Upper lobe of right lung (tissue), 1 donor: ENCODE measurements around the gene WNT2. TPM values are rescaled to one million over a fixed set of nuclear protein-coding genes. Genes with fewer than 3 reads are reported as not detected.

ENCODE experiments used
- ATAC-seq: fragments of 200-7000 bp; cut with Tn5 transposase; one replicate; pipeline ENCODE4 v1.9.1; 2020; ENCODE audit warnings: mild to moderate bottlenecking, moderate library complexity
- DNase-seq: peaks from one replicate; pipeline ENCODE4 v3.0.0-alpha.2; 2020
- H3K27ac ChIP-seq: fragments of 200-600 bp; one replicate; pipeline ENCODE4 v1.8.0; 2022
- H3K27me3 ChIP-seq: fragments of 200-600 bp; one replicate; pipeline ENCODE4 v1.8.0; 2022; ENCODE audit warnings: mild to moderate bottlenecking
- H3K36me3 ChIP-seq: fragments of 200-600 bp; one replicate; pipeline ENCODE4 v1.8.0; 2022
- H3K4me1 ChIP-seq: fragments of 200-600 bp; one replicate; pipeline ENCODE4 v1.8.0; 2022
- H3K4me3 ChIP-seq: fragments of 200-600 bp; one replicate; pipeline ENCODE4 v1.8.0; 2022; ENCODE audit warnings: mild to moderate bottlenecking
- H3K9me3 ChIP-seq: fragments of 200-600 bp; one replicate; pipeline ENCODE4 v1.8.0; 2022
- CTCF ChIP-seq: fragments of 200-600 bp; IDR thresholded peaks from one replicate; pipeline ENCODE4 v1.8.0; 2022; ENCODE audit warnings: antibody characterized with exemption
- intact Hi-C: fragments of 100-400 bp; cut with DNase I; formaldehyde crosslinking; loops from one replicate; pipeline ENCODE4 v1.11.0; 2022
- total RNA-seq: library from RNA; stranded (reverse); fragmentation: NEBNext Ultra II Directional; extraction: Animal tissue kit (Norgen Biotek cat#: 25700); gene quantifications from one replicate; pipeline ENCODE4 v1.2.1, GENCODE V29; 2021
- donor health status: DM: no; HTN: yes; CAD: no; lungs with severe emphysema.

The WNT2 gene
- total RNA-seq, 1 donor from 2014 or later, result 12.9 TPM

- intact Hi-C loops, result no loop called here
- TF ChIP-seq CTCF, result no peak
- Histone ChIP-seq H3K4me1 (no peaks in the 10 kb centered on the region), H3K36me3 (no peaks in the 10 kb centered on the region), H3K27me3 (no peaks in the 10 kb centered on the region), H3K27ac (no peak overlapping the region), H3K4me3 (no peak overlapping the region), H3K9me3 (no peaks in the 10 kb centered on the region)
- ATAC-seq (no peak), DNase-seq (no peak)
Measured at GRCh38 chr7:117272017-117272759, 50.7 kb downstream of the WNT2 start.

GRCh38 chr7:117271566-117271965, 51.3 kb downstream of the WNT2 start:
- no peak overlapping the region for H3K4me3 ChIP-seq
- TF ChIP-seq CTCF, result no peak
- intact Hi-C loops, result no loop called here
- no peaks in the 10 kb centered on the region for H3K9me3 ChIP-seq
- H3K4me1 ChIP-seq, result no peaks in the 10 kb centered on the region
- no peak overlapping the region for H3K27ac ChIP-seq
- H3K27me3 ChIP-seq, result no peaks in the 10 kb centered on the region
- ATAC-seq, result no peak
- no peak for DNase-seq
- no peaks in the 10 kb centered on the region for H3K36me3 ChIP-seq

DNA sequence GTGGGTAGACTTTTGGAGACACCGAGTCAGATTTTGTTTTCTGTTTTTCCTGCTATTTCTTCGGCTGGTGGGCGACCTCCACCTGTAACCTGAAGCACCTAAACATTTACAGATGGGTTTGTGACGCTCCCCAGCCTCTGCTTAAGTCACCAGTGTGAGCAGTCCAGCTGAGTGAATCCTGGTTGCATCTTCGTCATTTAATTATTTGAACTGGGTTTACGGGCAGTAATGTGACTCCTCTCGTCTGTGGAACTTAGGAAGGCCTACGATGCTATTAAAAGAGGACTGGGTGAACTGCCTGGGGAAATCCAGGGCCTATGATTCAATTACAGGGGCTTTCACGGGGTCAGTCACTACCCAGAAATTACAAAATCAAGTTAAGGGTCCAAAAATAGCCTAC, 52.5 kb downstream of the WNT2 start:
- no peaks in the 10 kb centered on the region for H3K4me1 ChIP-seq
- ATAC-seq (no peak), DNase-seq (no peak)
- no peak for TF ChIP-seq CTCF
- no peaks in the 10 kb centered on the region for H3K9me3 ChIP-seq
- no peak overlapping the region for H3K4me3 ChIP-seq
- no peak overlapping the region for H3K27ac ChIP-seq
- H3K36me3 ChIP-seq, result no peaks in the 10 kb centered on the region
- intact Hi-C loops, result no loop called here
- H3K27me3 ChIP-seq, result no peaks in the 10 kb centered on the region

DNA sequence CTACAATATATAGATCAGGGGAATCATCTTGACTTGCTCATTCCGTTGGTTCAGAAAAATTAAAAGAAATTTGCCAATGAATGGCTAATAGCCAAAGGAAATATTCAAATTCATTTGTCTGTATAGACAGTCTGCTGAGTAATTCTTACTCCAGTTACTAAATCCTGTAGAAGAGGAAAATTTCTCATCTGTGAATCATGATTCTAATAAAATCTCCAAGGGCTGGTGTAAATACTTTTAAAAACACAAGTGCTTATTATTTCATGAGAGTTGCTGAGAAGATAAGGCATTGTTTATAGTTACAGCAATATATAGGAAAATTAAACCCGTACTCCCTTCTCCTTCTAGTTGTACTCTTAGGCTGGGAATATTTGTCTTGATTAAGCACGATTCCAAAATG, 53.0 kb downstream of the WNT2 start:
- Histone ChIP-seq H3K27me3 (no peaks in the 10 kb centered on the region), H3K36me3 (no peaks in the 10 kb centered on the region), H3K27ac (no peak overlapping the region), H3K9me3 (no peaks in the 10 kb centered on the region), H3K4me3 (no peak overlapping the region), H3K4me1 (no peaks in the 10 kb centered on the region)
- intact Hi-C loops, result no loop called here
- DNase-seq (no peak), ATAC-seq (no peak)
- no peak for TF ChIP-seq CTCF

- no peak for ATAC-seq
Measured at GRCh38 chr7:117269417-117269816, 53.4 kb downstream of the WNT2 start.

More at GRCh38 chr7:117269417-117269816, 53.4 kb downstream of the WNT2 start:
- Histone ChIP-seq H3K4me1 (no peaks in the 10 kb centered on the region), H3K36me3 (no peaks in the 10 kb centered on the region), H3K27ac (no peak overlapping the region), H3K9me3 (no peaks in the 10 kb centered on the region), H3K4me3 (no peak overlapping the region), H3K27me3 (no peaks in the 10 kb centered on the region)
- DNase-seq, result no peak
- intact Hi-C loops, result no loop called here
- no peak for TF ChIP-seq CTCF
